Psoas muscle (tissue), 8 donors: ENCODE data around the gene NCSTN. TPM values are rescaled to one million over a fixed set of nuclear protein-coding genes. Genes with fewer than 3 reads are reported as not detected.
A peak's percentile ranks its signal among the peaks of the same experiment; 100 is the strongest.

ENCODE experiments used
- ATAC-seq, 4 donors: fragments of 200-7000 bp; cut with Tn5 transposase; one replicate each; pipeline ENCODE4 v1.9.1; 2020; ENCODE audit warnings: moderate library complexity in 3 of 4, mild to moderate bottlenecking in 2 of 4
- DNase-seq, 2 donors: peaks; one replicate each; pipeline ENCODE4 v3.0.0-alpha.2; 2020
- H3K27ac ChIP-seq: fragments of 200-600 bp; one replicate; pipeline ENCODE4 v1.8.0; 2022
- H3K27me3 ChIP-seq, 3 donors: fragments of 200-600 bp in 1 of 3; one replicate each; pipeline versions ENCODE4 v1.6.1 to v1.8.0; 2013 to 2022; ENCODE audit warnings: low read length in 2 of 3, mild to moderate bottlenecking in 2 of 3, moderate library complexity in 1 of 3; ENCODE audit not compliant: insufficient read depth in 3 of 3
- H3K36me3 ChIP-seq, 2 donors: fragments of 200-600 bp in 1 of 2; one replicate each; pipeline versions ENCODE4 v1.6.1 to v1.8.0; 2013 to 2022; ENCODE audit warnings: low read depth in 1 of 2, mild to moderate bottlenecking in 1 of 2, moderate library complexity in 1 of 2; ENCODE audit not compliant: insufficient read depth in 1 of 2
- H3K4me1 ChIP-seq: fragments of 200-600 bp; one replicate; pipeline ENCODE4 v1.8.0; 2022
- H3K4me3 ChIP-seq: fragments of 200-600 bp; one replicate; pipeline ENCODE4 v1.8.0; 2022; ENCODE audit warnings: mild to moderate bottlenecking
- H3K9me3 ChIP-seq: fragments of 200-600 bp; one replicate; pipeline ENCODE4 v1.8.0; 2022
- CTCF ChIP-seq: fragments of 200-600 bp; IDR thresholded peaks from one replicate; pipeline ENCODE4 v1.8.0; 2022; ENCODE audit warnings: antibody characterized with exemption
- WGBS, 3 donors: extraction: QIAGEN DNeasy Blood & Tissue Kit; methylation state at CpG; one replicate each; pipeline versions ENCODE4 v1.1.6 to v1.1.7; 2013; 5-methylcytosine and 5-hydroxymethylcytosine counted together
- intact Hi-C, 2 donors: fragments of 100-400 bp; cut with DNase I; formaldehyde crosslinking; loops; one replicate each; pipeline versions ENCODE4 v1.11.0 to v1.14.2; 2022
- polyA plus RNA-seq, 3 donors: library from polyadenylated mRNA; stranded (reverse); fragments of 200-250 nt; gene quantifications; one replicate each; pipeline ENCODE4 v1.2.3, GENCODE V29; 2013
- total RNA-seq, 4 donors: library from RNA; stranded (reverse); fragmentation: NEBNext Ultra II Directional in 2 of 4; extraction: Animal tissue kit (Norgen Biotek cat#: 25700) in 2 of 4; gene quantifications; one replicate each; pipeline versions ENCODE4 v1.2.1 to v1.2.4, GENCODE V29; 2021 to 2023
- donor health status: healthy with polysubstance abuse.
- donor health status: DM: no; HTN: no; CAD: no; lungs with moderate emphysema.
- donor health status: Bipolar disorder and iron deficiency.
- donor health status: healthy.
- donor health status: DM: yes; HTN: yes; CAD: no.
- donor health status: DM: no; HTN: no; CAD: no.
- donor health status: DM: no; HTN: no; CAD: no.
- donor health status: DM: yes; HTN: yes; CAD: no.

NCSTN gene
- total and polyA plus RNA-seq, 7 donors, result 23.5 to 49.8 (median 33.6) TPM

- ATAC-seq, result peak in 2 of 4 donors; percentile 23 to 26
- Histone ChIP-seq H3K36me3 (no peaks in the 10 kb centered on the region), H3K27ac (no peak within 1 kb of the TSS), H3K9me3 (no peaks in the 10 kb centered on the region), H3K27me3 (no peaks in the 10 kb centered on the region), H3K4me1 (no peaks in the 10 kb centered on the region), H3K4me3 (no peak within 1 kb of the TSS)
- intact Hi-C loops, result no loop called here
- TF ChIP-seq CTCF, result no peak
- no peak for DNase-seq
- WGBS, 3 donors, result 45 to 65% (median 54%) methylated on average over 15 of the region's 15 CpGs
Observed at GRCh38 chr1:160366731-160367515, 23.7 kb downstream of the NCSTN start, which contains the start of gene NHLH1. Gene NHLH1 (plus strand): TSS chr1:160367071. CDS start chr1:160370732, 3,661 bp downstream.

GRCh38 chr1:160367516-160367900 lies 24.3 kb downstream of the NCSTN start:
- intact Hi-C loops, result no loop called here
- no peak for TF ChIP-seq CTCF
- Histone ChIP-seq H3K27me3 (no peaks in the 10 kb centered on the region), H3K36me3 (no peaks in the 10 kb centered on the region), H3K27ac (no peak overlapping the region), H3K4me1 (no peaks in the 10 kb centered on the region), H3K9me3 (no peaks in the 10 kb centered on the region), H3K4me3 (no peak overlapping the region)
- ATAC-seq (no peak), DNase-seq (no peak)
- WGBS, 3 donors, result 39 to 60% (median 52%) methylated on average over 4 of the region's 4 CpGs

- H3K27ac ChIP-seq, result no peak overlapping the region
- no peaks in the 10 kb centered on the region for H3K4me1 ChIP-seq
- TF ChIP-seq CTCF, result no peak
- H3K9me3 ChIP-seq, result no peaks in the 10 kb centered on the region
- H3K27me3 ChIP-seq, result no peaks in the 10 kb centered on the region
- intact Hi-C loops, result no loop called here
- H3K36me3 ChIP-seq, result no peaks in the 10 kb centered on the region
- ATAC-seq (no peak), DNase-seq (no peak)
- 80 to 83% (median 81%) methylated on average over 4 of the region's 4 CpGs for WGBS, 3 donors
- H3K4me3 ChIP-seq, result no peak overlapping the region
Observed at GRCh38 chr1:160367934-160368923, 25.0 kb downstream of the NCSTN start.

GRCh38 chr1:160369087-160369486 lies 25.9 kb downstream of the NCSTN start:
- Histone ChIP-seq H3K4me3 (no peak overlapping the region), H3K4me1 (no peaks in the 10 kb centered on the region), H3K27ac (no peak overlapping the region), H3K27me3 (no peaks in the 10 kb centered on the region), H3K9me3 (no peaks in the 10 kb centered on the region), H3K36me3 (no peaks in the 10 kb centered on the region)
- intact Hi-C loops, result no loop called here
- DNase-seq, result no peak
- 80 to 85% (median 81%) methylated on average over 1 of the region's 1 CpG for WGBS, 3 donors
- ATAC-seq, result no peak
- TF ChIP-seq CTCF, result no peak
